K562 (cell line): ENCODE data around the gene FAR2.

Source experiments
- CBX3 ChIP-seq, 2 experiments: IDR thresholded peaks; 1 replicate in 1 of 2; 2 replicates in 1 of 2; pipeline ENCODE4 v1.6.1; 2012; ENCODE audit warnings: inconsistent platforms in 2 of 2, low read length in 2 of 2, borderline replicate concordance in 1 of 2, control low read depth in 1 of 2
- CEBPG ChIP-seq, 3 experiments: fragments of 200-800 bp in 1 of 3; sonication (Bioruptor generic) in 1 of 3; sonication (generic) in 1 of 3; formaldehyde crosslinking in 1 of 3; IDR thresholded peaks in 2 of 3; conservative IDR thresholded peaks in 1 of 3; 2 replicates each; pipeline versions ENCODE4 v1.6.1 to v1.8.0; 2016 to 2022; ENCODE audit warnings: missing compliant biosample characterization in 2 of 3, missing genetic modification characterization in 2 of 3, mild to moderate bottlenecking in 1 of 3, missing genetic modification reagents in 1 of 3
- HOMEZ ChIP-seq: fragments of 250-450 bp; sonication (Bioruptor Pico); IDR thresholded peaks from 2 replicates; pipeline ENCODE4 v1.4.0; 2020; ENCODE audit warnings: mild to moderate bottlenecking, moderate library complexity
- NFE2L1 ChIP-seq: fragments of 450-650 bp; IDR thresholded peaks from 2 replicates; pipeline ENCODE4 v1.6.1; 2016; ENCODE audit warnings: missing genetic modification characterization, low read depth, mild to moderate bottlenecking, missing compliant biosample characterization, moderate library complexity, borderline replicate concordance
- POLR2A ChIP-seq: fragments of 450-650 bp; conservative IDR thresholded peaks from 2 replicates; pipeline ENCODE4 v1.6.1; 2016
- PRDM10 ChIP-seq: fragments of 450-650 bp; IDR thresholded peaks from 2 replicates; pipeline ENCODE4 v1.6.1; 2018; ENCODE audit not compliant: partially characterized antibody
- RFX5 ChIP-seq: IDR thresholded peaks from 2 replicates; pipeline ENCODE4 v1.6.1; 2011; ENCODE audit warnings: low read depth, mild to moderate bottlenecking, improper control_type of control experiment, low read length
- SIN3A ChIP-seq, 2 experiments: fragments of 150-350 bp in 1 of 2; IDR thresholded peaks; 2 replicates each; pipeline ENCODE4 v1.6.1; 2011 to 2016; ENCODE audit warnings: borderline replicate concordance in 2 of 2, low read depth in 2 of 2, low read length in 2 of 2, mild to moderate bottlenecking in 2 of 2, moderate library complexity in 2 of 2; ENCODE audit not compliant: control insufficient read depth in 1 of 2
- SMC3 ChIP-seq: conservative IDR thresholded peaks from 2 replicates; pipeline ENCODE4 v1.6.1; 2011; ENCODE audit warnings: low read depth, low read length, improper control_type of control experiment; ENCODE audit not compliant: insufficient read depth
- THRAP3 ChIP-seq: fragments of 450-650 bp; IDR thresholded peaks from 2 replicates; pipeline ENCODE4 v1.6.1; 2016; ENCODE audit warnings: mild to moderate bottlenecking, inconsistent platforms, borderline replicate concordance

- no peak for TF ChIP-seq CEBPG (CRISPR knock-in tag; IDR thresholded peaks at IDR 0.05)
- TF ChIP-seq CEBPG (tag; conservative IDR thresholded peaks at IDR 0.05 in 1 of 2, IDR thresholded peaks at IDR 0.05 in 1 of 2), result peak; percentile 58 to 89
- TF ChIP-seq HOMEZ (CRISPR knock-in tag), result no peak
- TF ChIP-seq POLR2A, result no peak
- TF ChIP-seq RFX5, result no peak
- TF ChIP-seq PRDM10, result no peak
- TF ChIP-seq THRAP3, result no peak
- no peak for TF ChIP-seq CBX3 (IDR thresholded peaks at IDR 0.05; ENCODE audit: borderline replicate concordance in 1 of 2, low read length in 2 of 2)
- TF ChIP-seq NFE2L1 (tag), result no peak
- no peak for TF ChIP-seq SIN3A (IDR thresholded peaks at IDR 0.05; ENCODE audit: borderline replicate concordance in 2 of 2, control insufficient read depth in 1 of 2, low read depth in 2 of 2, low read length in 2 of 2)
- TF ChIP-seq SMC3, result no peak
Measured at GRCh38 chr12:29337325-29337724, 188.2 kb downstream of the FAR2 start.
